ENCODE results near the gene KMT2B.

DNA sequence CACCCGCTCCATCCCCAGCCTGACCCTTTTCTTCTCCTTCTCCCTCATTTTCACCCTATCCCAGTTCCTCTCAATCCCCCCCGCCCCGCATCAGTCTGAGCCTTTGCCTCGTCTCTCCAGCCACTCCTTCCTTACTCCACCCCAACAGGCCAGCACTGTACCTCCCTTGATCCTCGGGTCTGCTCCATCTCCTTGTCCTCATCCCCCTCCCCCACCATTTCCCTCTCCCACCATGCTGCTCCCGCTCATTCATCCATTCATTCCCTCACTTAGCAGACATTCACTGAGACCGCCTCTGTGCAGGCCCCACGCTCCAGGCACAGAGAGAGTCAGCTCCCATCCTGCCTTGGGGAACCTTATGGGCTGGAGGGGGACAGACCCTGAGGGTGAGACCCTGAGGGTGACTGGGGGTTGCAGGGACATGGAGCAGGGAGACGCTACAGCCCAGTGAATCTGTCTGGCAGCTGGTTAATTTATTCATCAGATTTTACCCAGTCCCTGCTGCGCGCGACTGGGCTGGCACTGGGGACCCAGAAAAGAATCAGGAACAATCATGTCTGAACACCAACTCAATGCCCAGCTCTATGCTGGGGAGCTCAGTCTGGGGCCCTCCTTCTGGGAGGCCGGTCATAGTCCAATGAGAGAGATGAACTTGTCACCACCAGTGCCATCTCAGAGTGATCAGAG, 58.4 kb downstream of the KMT2B start:
- TF ChIP-seq, protein P1, sequence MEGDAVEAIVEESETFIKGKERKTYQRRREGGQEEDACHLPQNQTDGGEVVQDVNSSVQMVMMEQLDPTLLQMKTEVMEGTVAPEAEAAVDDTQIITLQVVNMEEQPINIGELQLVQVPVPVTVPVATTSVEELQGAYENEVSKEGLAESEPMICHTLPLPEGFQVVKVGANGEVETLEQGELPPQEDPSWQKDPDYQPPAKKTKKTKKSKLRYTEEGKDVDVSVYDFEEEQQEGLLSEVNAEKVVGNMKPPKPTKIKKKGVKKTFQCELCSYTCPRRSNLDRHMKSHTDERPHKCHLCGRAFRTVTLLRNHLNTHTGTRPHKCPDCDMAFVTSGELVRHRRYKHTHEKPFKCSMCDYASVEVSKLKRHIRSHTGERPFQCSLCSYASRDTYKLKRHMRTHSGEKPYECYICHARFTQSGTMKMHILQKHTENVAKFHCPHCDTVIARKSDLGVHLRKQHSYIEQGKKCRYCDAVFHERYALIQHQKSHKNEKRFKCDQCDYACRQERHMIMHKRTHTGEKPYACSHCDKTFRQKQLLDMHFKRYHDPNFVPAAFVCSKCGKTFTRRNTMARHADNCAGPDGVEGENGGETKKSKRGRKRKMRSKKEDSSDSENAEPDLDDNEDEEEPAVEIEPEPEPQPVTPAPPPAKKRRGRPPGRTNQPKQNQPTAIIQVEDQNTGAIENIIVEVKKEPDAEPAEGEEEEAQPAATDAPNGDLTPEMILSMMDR (IDR thresholded peaks at IDR 0.05), result no peak
- TF ChIP-seq POLR2A (IDR thresholded peaks at IDR 0.05), result no peak
